Testis (tissue), 3 donors: ENCODE measurements around the gene KLF13. TPM values are rescaled to one million over a fixed set of nuclear protein-coding genes. Genes with fewer than 3 reads are reported as not detected.

Experiments used
- DNase-seq: peaks from one replicate; pipeline ENCODE4 v3.0.0-alpha.2; 2019
- H3K27ac ChIP-seq, 2 donors: fragments of 200-600 bp; sonication (generic); one replicate each; pipeline ENCODE4 v1.5.1; 2019
- H3K27me3 ChIP-seq: fragments of 200-600 bp; sonication (generic); one replicate; pipeline ENCODE4 v1.5.1; 2019
- H3K36me3 ChIP-seq: fragments of 200-600 bp; sonication (generic); one replicate; pipeline ENCODE4 v1.5.1; 2017; ENCODE audit warnings: low read depth; ENCODE audit errors: missing control alignments
- H3K4me1 ChIP-seq: fragments of 200-600 bp; sonication (generic); one replicate; pipeline ENCODE4 v1.5.1; 2019
- H3K4me3 ChIP-seq, 2 donors: fragments of 200-600 bp; sonication (generic); one replicate each; pipeline ENCODE4 v1.5.1; 2017 to 2019
- H3K9me3 ChIP-seq: fragments of 200-600 bp; sonication (generic); one replicate; pipeline ENCODE4 v1.5.1; 2017
- CTCF ChIP-seq, 3 experiments: fragments of 450-650 bp in 2 of 3; fragments of 200-600 bp in 1 of 3; sonication (generic) in 1 of 3; IDR thresholded peaks; one replicate each; pipeline ENCODE4 v1.5.1; 2016 to 2019; ENCODE audit warnings: antibody characterized with exemption in 3 of 3, mild to moderate bottlenecking in 2 of 3, moderate library complexity in 1 of 3
- POLR2A ChIP-seq: fragments of 450-650 bp; IDR thresholded peaks from one replicate; pipeline ENCODE4 v1.6.1; 2017; ENCODE audit warnings: antibody characterized with exemption, mild to moderate bottlenecking, moderate library complexity
- WGBS, 2 donors: methylation state at CpG; one replicate each; pipeline ENCODE4 v1.1.5; 2018; 5-methylcytosine and 5-hydroxymethylcytosine counted together
- intact Hi-C: fragments of 100-400 bp; cut with DNase I; formaldehyde crosslinking; loops from one replicate; pipeline ENCODE4 v1.15.1; 2023; ENCODE audit warnings: low total_unique reads
- polyA plus RNA-seq: library from polyadenylated mRNA; stranded (reverse); fragments of 350-450 nt; fragmentation: Illumina TruSeq; extraction: RNeasy Lipid Tissue Mini Kit (QIAGEN cat#74804); gene quantifications from one replicate; pipeline ENCODE4 v1.2.3, GENCODE V29; 2014; ENCODE audit warnings: low read depth, low replicate concordance; ENCODE audit not compliant: insufficient read depth
- total RNA-seq, 2 donors: library from RNA; depleted of rRNA; stranded (reverse); fragments of >200 nt; gene quantifications; one replicate each; pipeline ENCODE4 v1.2.3, GENCODE V29; 2016

Gene KLF13
- total and polyA plus RNA-seq, 3 donors from 2014 or later: 41.9 to 61.7 (median 45.7) TPM

DNA sequence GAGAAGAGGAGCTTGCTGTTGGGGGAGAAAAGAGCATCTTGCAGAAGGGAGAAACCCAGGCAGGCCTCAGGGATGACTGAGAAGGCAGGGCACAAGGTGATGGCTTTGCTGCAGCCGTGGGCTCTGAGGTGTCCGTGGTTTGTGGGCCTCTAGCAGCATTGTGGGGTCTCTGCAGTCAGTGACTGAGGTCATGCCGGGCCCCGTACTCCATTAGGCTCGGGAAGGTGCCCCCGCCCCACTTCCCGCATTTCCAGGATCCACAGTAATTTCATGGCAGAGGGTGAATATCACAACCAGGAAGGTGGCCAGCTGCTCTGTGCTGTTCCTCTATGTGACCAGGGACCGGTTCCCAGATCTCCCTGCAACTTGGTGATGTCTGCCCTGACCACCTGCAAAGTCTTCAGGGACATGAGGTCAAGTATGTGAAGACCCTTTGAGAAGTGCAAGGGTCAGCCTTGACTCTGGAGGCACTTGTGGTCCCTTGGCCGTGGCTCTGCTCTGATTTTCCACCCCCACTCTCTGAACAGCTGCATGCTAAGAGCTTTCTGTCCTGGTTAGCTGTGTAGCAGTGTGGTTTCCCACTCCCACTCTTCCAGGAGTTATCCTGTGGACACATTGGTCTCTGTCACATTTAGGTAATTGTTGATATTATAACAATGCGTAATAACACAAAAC is 3.6 kb downstream of the KLF13 start:
- Histone ChIP-seq H3K27me3 (no peaks in the 10 kb centered on the region), H3K9me3 (no peaks in the 10 kb centered on the region), H3K4me3 (peak overlapping the region in 1 of 2 donors; percentile 88), H3K4me1 (peaks cover 53% of the 10 kb centered on the region), H3K36me3 (no peaks in the 10 kb centered on the region), H3K27ac (peak overlapping the region; percentile 91 to 99)
- peak; percentile 53 for DNase-seq
- intact Hi-C loops: no loop called here
- TF ChIP-seq POLR2A: no peak
- no peak for TF ChIP-seq CTCF (IDR thresholded peaks at IDR 0.05)
- whole genome bisulfite sequencing, 2 donors: 11 to 24% methylated on average over 5 to 10 of the region's 10 CpGs

- no peaks in the 10 kb centered on the region for H3K36me3 ChIP-seq
- no peak for TF ChIP-seq CTCF (IDR thresholded peaks at IDR 0.05)
- peak; percentile 40 for DNase-seq
- H3K9me3 ChIP-seq: no peaks in the 10 kb centered on the region
- no peak overlapping the region for H3K4me3 ChIP-seq
- intact Hi-C loops: no loop called here
- peaks cover 57% of the 10 kb centered on the region for H3K4me1 ChIP-seq
- WGBS, 2 donors: 41 to 46% methylated on average over 4 of the region's 4 CpGs
- H3K27me3 ChIP-seq: no peaks in the 10 kb centered on the region
- peak overlapping the region; percentile 3 to 99 for H3K27ac ChIP-seq
Measured at GRCh38 chr15:31330836-31331235, 4.2 kb downstream of the KLF13 start.

DNA sequence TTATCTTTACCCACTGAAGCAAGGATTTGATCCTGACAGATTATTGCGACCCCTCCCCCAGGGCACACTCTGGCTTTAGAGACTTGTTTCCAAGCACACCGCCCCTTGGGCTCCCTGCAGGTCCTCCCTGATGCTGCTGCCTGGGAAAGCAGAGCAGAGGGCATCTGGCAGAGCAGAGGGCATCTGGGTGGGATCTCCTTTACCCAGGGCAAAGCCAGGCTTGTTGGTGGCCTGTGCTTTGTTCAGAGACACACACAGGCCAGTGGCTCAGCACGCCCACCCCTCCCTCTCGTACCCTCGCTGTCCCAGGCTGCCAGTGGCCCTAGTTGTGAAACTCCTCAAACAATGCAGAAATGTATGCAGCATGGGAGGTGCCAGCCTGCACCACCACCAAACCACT is 4.8 kb downstream of the KLF13 start:
- H3K27ac ChIP-seq: peak overlapping the region; percentile 3 to 99
- H3K27me3 ChIP-seq: no peaks in the 10 kb centered on the region
- no peak for TF ChIP-seq POLR2A
- TF ChIP-seq CTCF (IDR thresholded peaks at IDR 0.05): no peak
- no peaks in the 10 kb centered on the region for H3K36me3 ChIP-seq
- 72 to 74% methylated on average over 5 of the region's 5 CpGs for WGBS, 2 donors
- no peak for DNase-seq
- intact Hi-C loops: no loop called here
- peaks cover 62% of the 10 kb centered on the region for H3K4me1 ChIP-seq
- no peaks in the 10 kb centered on the region for H3K9me3 ChIP-seq
- no peak overlapping the region for H3K4me3 ChIP-seq

- no peaks in the 10 kb centered on the region for H3K9me3 ChIP-seq
- intact Hi-C loops: no loop called here
- no peaks in the 10 kb centered on the region for H3K27me3 ChIP-seq
- 53 to 68% methylated on average over 6 to 9 of the region's 9 CpGs for WGBS, 2 donors
- H3K36me3 ChIP-seq: no peaks in the 10 kb centered on the region
- DNase-seq: no peak
- TF ChIP-seq POLR2A (no peak), CTCF (IDR thresholded peaks at IDR 0.05) (no peak)
- no peak overlapping the region for H3K4me3 ChIP-seq
- H3K4me1 ChIP-seq: peaks cover 68% of the 10 kb centered on the region
- peak overlapping the region; percentile 58 to 66 for H3K27ac ChIP-seq
Measured at GRCh38 chr15:31332020-31332680, 5.5 kb downstream of the KLF13 start.
